GM21576 (cell line): ENCODE measurements around the gene EXD3.
"Not testable (repeated sequence)": the region's sequence is repeated elsewhere in the genome, so short reads cannot be mapped to it uniquely, and the experiment has no call there.

Experiments
- ATAC-seq: cut with Tn5 transposase; IDR thresholded peaks from one replicate; pipeline ENCODE4 v1.9.1; 2021; ENCODE audit warnings: mild to moderate bottlenecking, moderate library complexity; ENCODE audit not compliant: unreplicated experiment

EXD3 gene

GRCh38 chr9:137396634-137397367, 26.2 kb downstream of the EXD3 start:
- ATAC-seq, result no peak

GRCh38 chr9:137396227-137396626, 26.7 kb downstream of the EXD3 start:
- ATAC-seq, result no peak

- no peak for ATAC-seq
Observed at GRCh38 chr9:137395666-137396010, 27.3 kb downstream of the EXD3 start.

GRCh38 chr9:137394866-137395665, 27.9 kb downstream of the EXD3 start:
- no peak for ATAC-seq

- ATAC-seq, result no peak
Observed at GRCh38 chr9:137393176-137394150, 29.5 kb downstream of the EXD3 start.

GRCh38 chr9:137392232-137393007, 30.5 kb downstream of the EXD3 start:
- ATAC-seq, result no peak

GRCh38 chr9:137391411-137391754, 31.6 kb downstream of the EXD3 start:
- no peak for ATAC-seq

- ATAC-seq, result no peak
Observed at GRCh38 chr9:137390553-137391410, 32.2 kb downstream of the EXD3 start.

GRCh38 chr9:137389428-137389746, 33.6 kb downstream of the EXD3 start:
- ATAC-seq, result no peak

GRCh38 chr9:137388589-137389427, 34.2 kb downstream of the EXD3 start:
- no peak for ATAC-seq

- ATAC-seq, result no peak
Observed at GRCh38 chr9:137387891-137388560, 34.9 kb downstream of the EXD3 start.

GRCh38 chr9:137387114-137387890, 35.7 kb downstream of the EXD3 start:
- no peak for ATAC-seq

- ATAC-seq, result not testable (repeated sequence)
Observed at GRCh38 chr9:137386507-137387113, 36.4 kb downstream of the EXD3 start.

GRCh38 chr9:137385061-137385655, 37.8 kb downstream of the EXD3 start:
- ATAC-seq, result no peak

GRCh38 chr9:137383784-137384756, 38.9 kb downstream of the EXD3 start:
- ATAC-seq, result no peak
